ENCODE measurements around the gene JARID2.

The JARID2 gene

DNA sequence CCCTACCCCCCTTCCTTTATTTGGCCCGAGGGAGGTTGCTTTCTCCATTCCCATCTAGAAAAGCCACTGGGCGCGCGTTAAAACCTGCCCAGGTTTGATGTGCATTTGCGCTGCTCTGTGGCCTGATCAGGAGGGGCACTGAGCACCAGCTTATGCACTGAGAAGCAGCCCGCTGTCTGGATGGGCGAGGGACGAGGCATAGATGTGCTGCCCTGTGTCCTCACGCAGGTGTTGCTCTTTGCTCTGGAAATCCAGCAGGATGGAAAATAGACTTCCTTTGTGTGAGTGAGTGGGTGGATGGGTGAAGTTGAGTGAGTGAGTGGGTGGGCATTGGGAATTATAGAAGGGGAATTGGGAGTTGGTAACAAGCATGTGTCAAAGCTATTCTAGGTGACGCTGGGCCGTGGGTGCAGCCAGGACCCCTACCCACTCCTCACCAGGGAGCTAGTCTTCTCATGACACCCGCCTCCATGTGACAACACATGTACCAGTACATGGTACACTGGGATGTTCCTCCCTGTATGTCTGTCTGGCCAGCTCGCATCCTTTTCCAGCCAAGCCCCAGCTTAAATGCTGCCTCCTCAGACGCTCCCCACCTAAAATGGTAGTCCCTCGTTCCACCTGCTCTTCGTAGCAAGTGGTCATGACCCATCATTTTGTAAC, 254.3 kb downstream of the JARID2 start:
- Histone ChIP-seq H3K27me3 (ENCODE audit: control insufficient read depth in 2 of 2, insufficient read depth in 2 of 2, low read length in 2 of 2) (no peaks in the 10 kb centered on the region), H3K36me3 (ENCODE audit: control insufficient read depth in 2 of 2, insufficient read depth in 2 of 2, low read length in 2 of 2) (peaks cover 29 to 44% of the 10 kb centered on the region in 2 donors), H3K9me3 (ENCODE audit: control insufficient read depth in 2 of 2, low read length in 2 of 2) (no peaks in the 10 kb centered on the region), H3K4me1 (ENCODE audit: control insufficient read depth in 2 of 2, insufficient read depth in 2 of 2, low read length in 2 of 2) (no peaks in the 10 kb centered on the region), H3K9ac (ENCODE audit: low read depth in 1 of 2, low read length in 2 of 2) (no peak overlapping the region), H3K4me3 (ENCODE audit: low read length in 2 of 2) (no peak overlapping the region), H3K27ac (ENCODE audit: low read depth in 2 of 2, low read length in 2 of 2) (no peak overlapping the region)

DNA sequence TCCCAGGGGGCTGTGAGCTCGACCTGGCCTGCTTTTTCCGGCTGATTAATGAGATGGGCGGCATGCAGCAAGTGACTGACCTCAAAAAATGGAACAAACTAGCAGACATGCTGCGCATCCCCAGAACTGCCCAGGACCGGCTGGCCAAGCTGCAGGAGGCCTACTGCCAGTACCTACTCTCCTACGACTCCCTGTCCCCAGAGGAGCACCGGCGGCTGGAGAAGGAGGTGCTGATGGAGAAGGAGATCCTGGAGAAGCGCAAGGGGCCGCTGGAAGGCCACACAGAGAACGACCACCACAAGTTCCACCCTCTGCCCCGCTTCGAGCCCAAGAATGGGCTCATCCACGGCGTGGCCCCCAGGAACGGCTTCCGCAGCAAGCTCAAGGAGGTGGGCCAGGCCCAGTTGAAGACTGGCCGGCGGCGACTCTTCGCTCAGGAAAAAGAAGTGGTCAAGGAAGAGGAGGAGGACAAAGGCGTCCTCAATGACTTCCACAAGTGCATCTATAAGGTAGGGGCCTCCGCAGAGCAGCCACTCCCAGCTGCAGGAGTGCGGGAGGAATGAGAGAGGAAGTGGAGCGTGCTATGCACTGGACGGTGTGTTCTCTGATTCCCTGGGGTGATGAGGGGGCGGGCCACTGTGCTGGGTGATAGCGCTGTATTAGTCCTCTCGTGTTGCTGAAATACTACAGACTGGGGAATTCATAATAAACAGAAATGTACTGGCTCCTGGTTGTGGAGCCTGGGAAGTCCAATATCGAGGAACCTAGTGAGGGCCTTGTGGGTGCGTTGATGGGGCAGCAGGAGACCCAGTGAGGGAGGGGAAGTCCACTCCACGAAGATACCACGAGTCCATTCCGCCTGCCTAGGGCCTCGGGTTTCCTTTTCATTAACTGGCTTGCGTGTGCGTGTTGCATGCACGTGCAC, 255.3 kb downstream of the JARID2 start:
- H3K4me3 ChIP-seq (ENCODE audit: low read length in 2 of 2), result no peak overlapping the region
- H3K4me1 ChIP-seq (ENCODE audit: control insufficient read depth in 2 of 2, insufficient read depth in 2 of 2, low read length in 2 of 2), result peaks cover 0 to 3% of the 10 kb centered on the region in 2 donors
- H3K9me3 ChIP-seq (ENCODE audit: control insufficient read depth in 2 of 2, low read length in 2 of 2), result no peaks in the 10 kb centered on the region
- H3K36me3 ChIP-seq (ENCODE audit: control insufficient read depth in 2 of 2, insufficient read depth in 2 of 2, low read length in 2 of 2), result peaks cover 29 to 50% of the 10 kb centered on the region in 2 donors
- no peak overlapping the region for H3K9ac ChIP-seq (ENCODE audit: low read depth in 1 of 2, low read length in 2 of 2)
- no peaks in the 10 kb centered on the region for H3K27me3 ChIP-seq (ENCODE audit: control insufficient read depth in 2 of 2, insufficient read depth in 2 of 2, low read length in 2 of 2)
- H3K27ac ChIP-seq (ENCODE audit: low read depth in 2 of 2, low read length in 2 of 2), result no peak overlapping the region

DNA sequence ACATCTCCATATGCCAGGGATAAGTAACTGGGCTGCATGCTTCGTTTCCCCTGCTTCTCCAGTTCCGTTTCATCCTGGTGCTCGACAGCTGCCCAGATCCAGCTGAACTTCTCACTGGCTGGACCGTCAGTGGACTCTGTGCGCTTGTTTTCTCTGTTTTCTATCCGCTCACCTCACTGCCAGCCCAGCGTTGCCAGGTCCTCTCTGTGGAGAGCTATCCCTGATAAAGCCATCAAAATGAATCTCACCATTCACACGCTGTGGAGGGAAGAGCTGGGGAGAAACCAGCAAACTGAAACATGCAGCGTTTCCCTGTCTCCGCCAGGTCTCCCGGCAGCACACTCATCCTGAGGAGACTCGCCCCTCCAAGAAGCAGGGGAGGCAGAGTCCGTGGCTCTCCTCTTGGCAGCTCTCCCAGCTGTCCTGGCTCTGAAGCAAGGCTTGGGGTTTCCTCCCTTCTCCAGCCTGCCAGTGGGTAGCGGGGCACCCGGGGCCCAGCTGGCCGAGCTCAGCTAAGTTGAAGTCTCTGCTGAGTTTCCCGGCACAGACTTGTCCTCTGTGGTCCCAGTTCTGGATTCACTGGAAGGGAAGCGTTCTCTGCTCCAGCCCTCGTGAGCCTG, 256.1 kb downstream of the JARID2 start:
- no peaks in the 10 kb centered on the region for H3K9me3 ChIP-seq (ENCODE audit: control insufficient read depth in 2 of 2, low read length in 2 of 2)
- no peak overlapping the region for H3K4me3 ChIP-seq (ENCODE audit: low read length in 2 of 2)
- H3K9ac ChIP-seq (ENCODE audit: low read depth in 1 of 2, low read length in 2 of 2), result no peak overlapping the region
- H3K27ac ChIP-seq (ENCODE audit: low read depth in 2 of 2, low read length in 2 of 2), result no peak overlapping the region
- peaks cover 28 to 50% of the 10 kb centered on the region in 2 donors for H3K36me3 ChIP-seq (ENCODE audit: control insufficient read depth in 2 of 2, insufficient read depth in 2 of 2, low read length in 2 of 2)
- H3K4me1 ChIP-seq (ENCODE audit: control insufficient read depth in 2 of 2, insufficient read depth in 2 of 2, low read length in 2 of 2), result peaks cover 0 to 3% of the 10 kb centered on the region in 2 donors
- H3K27me3 ChIP-seq (ENCODE audit: control insufficient read depth in 2 of 2, insufficient read depth in 2 of 2, low read length in 2 of 2), result no peaks in the 10 kb centered on the region

- Histone ChIP-seq H3K27ac (ENCODE audit: low read depth in 2 of 2, low read length in 2 of 2) (no peak overlapping the region), H3K9me3 (ENCODE audit: control insufficient read depth in 2 of 2, low read length in 2 of 2) (no peaks in the 10 kb centered on the region), H3K27me3 (ENCODE audit: control insufficient read depth in 2 of 2, insufficient read depth in 2 of 2, low read length in 2 of 2) (no peaks in the 10 kb centered on the region), H3K36me3 (ENCODE audit: control insufficient read depth in 2 of 2, insufficient read depth in 2 of 2, low read length in 2 of 2) (peaks cover 31 to 55% of the 10 kb centered on the region in 2 donors), H3K9ac (ENCODE audit: low read depth in 1 of 2, low read length in 2 of 2) (no peak overlapping the region), H3K4me3 (ENCODE audit: low read length in 2 of 2) (no peak overlapping the region), H3K4me1 (ENCODE audit: control insufficient read depth in 2 of 2, insufficient read depth in 2 of 2, low read length in 2 of 2) (peaks cover 0 to 3% of the 10 kb centered on the region in 2 donors)
These were observed 256.8 kb downstream of the JARID2 start for GRCh38 chr6:15502446-15503345.

DNA sequence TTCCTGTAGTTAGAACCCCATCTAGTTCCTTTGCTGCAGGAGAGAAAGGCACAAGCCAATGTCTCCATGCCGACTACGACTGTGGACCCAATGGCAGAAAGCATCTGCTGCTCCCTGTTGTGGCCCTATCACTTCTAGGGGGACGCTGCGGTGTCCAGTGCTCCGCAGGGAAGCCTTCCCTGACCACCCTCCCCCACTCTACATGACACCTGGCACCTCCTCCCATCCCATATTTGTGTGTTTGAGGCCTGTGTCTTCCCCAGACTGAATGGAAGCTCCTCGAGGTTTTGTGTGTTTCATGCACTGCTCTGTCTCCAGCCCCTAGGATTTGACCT, 257.4 kb downstream of the JARID2 start:
- H3K4me3 ChIP-seq (ENCODE audit: low read length in 2 of 2), result no peak overlapping the region
- no peak overlapping the region for H3K27ac ChIP-seq (ENCODE audit: low read depth in 2 of 2, low read length in 2 of 2)
- H3K9ac ChIP-seq (ENCODE audit: low read depth in 1 of 2, low read length in 2 of 2), result no peak overlapping the region
- no peaks in the 10 kb centered on the region for H3K27me3 ChIP-seq (ENCODE audit: control insufficient read depth in 2 of 2, insufficient read depth in 2 of 2, low read length in 2 of 2)
- H3K4me1 ChIP-seq (ENCODE audit: control insufficient read depth in 2 of 2, insufficient read depth in 2 of 2, low read length in 2 of 2), result peaks cover 0 to 3% of the 10 kb centered on the region in 2 donors
- H3K9me3 ChIP-seq (ENCODE audit: control insufficient read depth in 2 of 2, low read length in 2 of 2), result no peaks in the 10 kb centered on the region
- peaks cover 32 to 59% of the 10 kb centered on the region in 2 donors for H3K36me3 ChIP-seq (ENCODE audit: control insufficient read depth in 2 of 2, insufficient read depth in 2 of 2, low read length in 2 of 2)

GRCh38 chr6:15504040-15504495, 258.2 kb downstream of the JARID2 start:
- Histone ChIP-seq H3K27ac (ENCODE audit: low read depth in 2 of 2, low read length in 2 of 2) (peak overlapping the region; percentile 7 to 35), H3K9me3 (ENCODE audit: control insufficient read depth in 2 of 2, low read length in 2 of 2) (no peaks in the 10 kb centered on the region), H3K36me3 (ENCODE audit: control insufficient read depth in 2 of 2, insufficient read depth in 2 of 2, low read length in 2 of 2) (peaks cover 32 to 58% of the 10 kb centered on the region in 2 donors), H3K4me1 (ENCODE audit: control insufficient read depth in 2 of 2, insufficient read depth in 2 of 2, low read length in 2 of 2) (peaks cover 0 to 3% of the 10 kb centered on the region in 2 donors), H3K4me3 (ENCODE audit: low read length in 2 of 2) (no peak overlapping the region), H3K9ac (ENCODE audit: low read depth in 1 of 2, low read length in 2 of 2) (no peak overlapping the region), H3K27me3 (ENCODE audit: control insufficient read depth in 2 of 2, insufficient read depth in 2 of 2, low read length in 2 of 2) (no peaks in the 10 kb centered on the region)

DNA sequence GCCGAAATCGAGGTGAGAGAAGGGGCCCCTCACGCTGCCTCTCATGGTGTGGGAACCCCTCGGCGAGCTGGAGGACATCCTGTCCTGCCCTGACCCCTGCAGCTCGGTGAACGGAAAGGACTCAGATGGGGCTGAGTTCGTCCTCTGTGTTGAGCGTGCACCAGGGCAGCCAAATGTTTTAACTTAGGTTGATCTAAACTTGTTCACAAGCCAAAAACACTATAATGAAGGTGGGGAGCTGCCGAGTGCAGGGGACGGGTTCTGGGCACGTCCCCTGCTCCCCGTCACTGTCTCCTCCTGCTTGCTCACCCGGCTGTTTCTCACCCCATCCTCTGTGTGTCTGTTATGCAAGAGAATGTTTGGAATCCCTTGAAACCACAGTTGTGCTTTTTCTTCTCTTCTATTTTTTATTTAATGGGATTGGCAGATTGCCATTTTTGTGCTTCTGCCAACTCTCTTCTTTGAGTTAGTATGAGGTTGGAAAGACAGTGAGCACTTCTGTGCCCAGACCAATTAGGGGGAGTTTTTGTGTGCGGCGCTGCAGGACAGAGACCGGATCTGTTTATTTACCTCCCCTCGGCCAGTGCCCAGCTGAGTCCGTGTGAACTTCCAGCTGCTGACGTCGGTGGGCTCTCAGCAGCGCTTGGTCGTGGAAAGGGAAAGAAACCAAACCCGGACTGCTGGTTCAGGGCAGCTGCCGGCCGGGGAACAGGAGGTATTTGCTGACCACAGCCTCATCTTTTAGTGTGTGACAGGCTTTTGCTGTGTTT, 258.9 kb downstream of the JARID2 start:
- Histone ChIP-seq H3K4me1 (ENCODE audit: control insufficient read depth in 2 of 2, insufficient read depth in 2 of 2, low read length in 2 of 2) (peaks cover 0 to 3% of the 10 kb centered on the region in 2 donors), H3K9me3 (ENCODE audit: control insufficient read depth in 2 of 2, low read length in 2 of 2) (no peaks in the 10 kb centered on the region), H3K4me3 (ENCODE audit: low read length in 2 of 2) (peak overlapping the region; percentile 3 to 9), H3K36me3 (ENCODE audit: control insufficient read depth in 2 of 2, insufficient read depth in 2 of 2, low read length in 2 of 2) (peaks cover 36 to 55% of the 10 kb centered on the region in 2 donors), H3K9ac (ENCODE audit: low read depth in 1 of 2, low read length in 2 of 2) (no peak overlapping the region), H3K27ac (ENCODE audit: low read depth in 2 of 2, low read length in 2 of 2) (peak overlapping the region; percentile 25 to 48), H3K27me3 (ENCODE audit: control insufficient read depth in 2 of 2, insufficient read depth in 2 of 2, low read length in 2 of 2) (no peaks in the 10 kb centered on the region)

DNA sequence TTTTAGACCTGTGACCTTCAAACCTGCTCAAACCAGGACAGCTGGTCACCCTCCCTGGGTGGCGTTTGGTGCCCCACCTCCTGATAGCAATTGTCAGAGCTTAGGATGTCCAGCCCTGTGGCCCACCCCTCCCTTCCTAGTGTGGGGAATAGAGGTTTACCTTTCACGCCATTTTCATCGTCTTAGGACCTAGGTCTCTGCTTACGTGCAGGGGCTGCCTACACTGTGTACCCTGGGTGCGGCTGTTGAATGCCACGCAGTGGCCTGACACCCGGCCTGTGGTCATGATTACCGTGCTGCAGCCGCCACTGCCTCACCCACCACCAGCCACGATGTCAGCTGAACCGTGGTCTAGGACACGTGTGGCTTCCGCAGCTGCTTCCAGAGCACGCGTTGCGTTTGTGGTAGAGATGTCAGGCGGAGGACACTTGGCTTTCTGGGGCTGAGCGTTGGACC, 259.6 kb downstream of the JARID2 start:
- Histone ChIP-seq H3K4me3 (ENCODE audit: low read length in 2 of 2) (peak overlapping the region in 1 of 2 donors; percentile 9), H3K9me3 (ENCODE audit: control insufficient read depth in 2 of 2, low read length in 2 of 2) (no peaks in the 10 kb centered on the region), H3K36me3 (ENCODE audit: control insufficient read depth in 2 of 2, insufficient read depth in 2 of 2, low read length in 2 of 2) (peaks cover 41 to 61% of the 10 kb centered on the region in 2 donors), H3K27ac (ENCODE audit: low read depth in 2 of 2, low read length in 2 of 2) (peak overlapping the region; percentile 9 to 48), H3K9ac (ENCODE audit: low read depth in 1 of 2, low read length in 2 of 2) (no peak overlapping the region), H3K4me1 (ENCODE audit: control insufficient read depth in 2 of 2, insufficient read depth in 2 of 2, low read length in 2 of 2) (peaks cover 0 to 3% of the 10 kb centered on the region in 2 donors), H3K27me3 (ENCODE audit: control insufficient read depth in 2 of 2, insufficient read depth in 2 of 2, low read length in 2 of 2) (no peaks in the 10 kb centered on the region)

- H3K4me1 ChIP-seq (ENCODE audit: control insufficient read depth in 2 of 2, insufficient read depth in 2 of 2, low read length in 2 of 2), result peaks cover 0 to 3% of the 10 kb centered on the region in 2 donors
- H3K27me3 ChIP-seq (ENCODE audit: control insufficient read depth in 2 of 2, insufficient read depth in 2 of 2, low read length in 2 of 2), result no peaks in the 10 kb centered on the region
- H3K4me3 ChIP-seq (ENCODE audit: low read length in 2 of 2), result no peak overlapping the region
- peaks cover 42 to 58% of the 10 kb centered on the region in 2 donors for H3K36me3 ChIP-seq (ENCODE audit: control insufficient read depth in 2 of 2, insufficient read depth in 2 of 2, low read length in 2 of 2)
- H3K9ac ChIP-seq (ENCODE audit: low read depth in 1 of 2, low read length in 2 of 2), result no peak overlapping the region
- H3K9me3 ChIP-seq (ENCODE audit: control insufficient read depth in 2 of 2, low read length in 2 of 2), result no peaks in the 10 kb centered on the region
- no peak overlapping the region for H3K27ac ChIP-seq (ENCODE audit: low read depth in 2 of 2, low read length in 2 of 2)
These were observed 260.2 kb downstream of the JARID2 start for GRCh38 chr6:15506066-15506465.
